ENCODE data around the gene ANOS1.
"Not testable (repeated sequence)": the region's sequence is repeated elsewhere in the genome, so short reads cannot be mapped to it uniquely, and the experiment has no call there.

ANOS1 gene

DNA sequence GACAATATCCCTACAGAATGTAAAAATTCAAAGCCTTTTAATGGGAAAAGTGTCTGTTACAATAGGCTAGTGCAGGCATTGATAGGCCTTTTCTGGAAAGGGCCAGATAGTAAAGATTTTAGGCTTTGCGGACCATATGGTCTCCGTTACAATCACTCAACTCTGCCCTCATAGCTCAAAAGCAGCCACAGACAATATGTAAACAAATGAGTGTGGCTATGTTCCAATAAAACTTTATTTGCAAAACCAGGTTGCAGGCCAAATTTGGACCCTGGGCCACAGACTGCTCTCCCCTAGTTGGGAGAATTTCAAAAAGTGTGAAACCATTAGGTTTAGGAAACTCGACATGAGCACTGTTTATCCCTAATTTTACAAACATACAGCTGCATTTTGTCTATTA lies 155.1 kb downstream of the ANOS1 start:
- DNase-seq (ENCODE audit: low spot score): no peak
- no peak for TF ChIP-seq CTCF (IDR thresholded peaks at IDR 0.05; ENCODE audit: extremely low read depth, missing control alignments)

GRCh38 chrX:8565729-8566128 lies 166.2 kb downstream of the ANOS1 start:
- DNase-seq (ENCODE audit: low spot score): no peak
- no peak for TF ChIP-seq CTCF (IDR thresholded peaks at IDR 0.05; ENCODE audit: extremely low read depth, missing control alignments)

GRCh38 chrX:8548446-8548845 lies 183.5 kb downstream of the ANOS1 start:
- DNase-seq (ENCODE audit: low spot score): no peak
- no peak for TF ChIP-seq CTCF (IDR thresholded peaks at IDR 0.05; ENCODE audit: extremely low read depth, missing control alignments)

DNA sequence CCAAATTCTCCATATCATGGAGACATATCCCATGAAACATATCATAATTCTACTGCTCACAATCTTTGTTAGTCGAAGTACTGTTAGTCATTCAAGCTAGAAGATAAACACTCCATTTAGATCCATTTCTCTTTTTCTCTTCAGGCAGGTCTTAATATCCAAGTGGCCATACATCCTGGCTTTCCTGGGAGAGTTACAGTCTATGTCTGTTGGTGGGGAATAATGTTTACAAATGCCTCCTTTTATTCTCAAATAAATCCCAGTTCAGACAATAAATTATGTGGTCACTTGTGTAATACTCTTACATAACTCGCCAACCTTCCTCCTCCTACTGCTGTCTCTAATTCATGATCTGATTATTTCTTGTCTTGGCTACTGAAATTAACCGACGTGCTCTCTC lies 185.2 kb downstream of the ANOS1 start:
- no peak for TF ChIP-seq CTCF (IDR thresholded peaks at IDR 0.05; ENCODE audit: extremely low read depth, missing control alignments)
- DNase-seq (ENCODE audit: low spot score): no peak

DNA sequence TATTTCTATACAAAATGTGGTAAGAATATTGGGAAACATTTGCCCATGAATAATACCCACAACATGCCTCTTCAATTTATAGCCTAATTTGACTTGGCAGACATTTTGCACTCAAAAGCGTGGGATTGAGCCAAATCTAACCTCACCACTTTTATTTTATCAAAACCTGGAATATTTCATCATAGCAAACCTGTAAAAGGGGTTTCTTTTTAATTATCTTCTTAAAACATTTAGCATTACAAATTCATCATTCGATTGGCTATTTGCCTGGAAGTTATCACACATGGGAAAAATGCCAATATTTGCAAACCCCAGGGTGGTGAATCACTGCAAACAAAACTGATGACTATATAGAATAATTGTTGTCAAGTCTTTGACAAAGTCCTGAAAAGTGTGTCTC lies 211.1 kb downstream of the ANOS1 start:
- no peak for DNase-seq (ENCODE audit: low spot score)
- no peak for TF ChIP-seq CTCF (IDR thresholded peaks at IDR 0.05; ENCODE audit: extremely low read depth, missing control alignments)

DNA sequence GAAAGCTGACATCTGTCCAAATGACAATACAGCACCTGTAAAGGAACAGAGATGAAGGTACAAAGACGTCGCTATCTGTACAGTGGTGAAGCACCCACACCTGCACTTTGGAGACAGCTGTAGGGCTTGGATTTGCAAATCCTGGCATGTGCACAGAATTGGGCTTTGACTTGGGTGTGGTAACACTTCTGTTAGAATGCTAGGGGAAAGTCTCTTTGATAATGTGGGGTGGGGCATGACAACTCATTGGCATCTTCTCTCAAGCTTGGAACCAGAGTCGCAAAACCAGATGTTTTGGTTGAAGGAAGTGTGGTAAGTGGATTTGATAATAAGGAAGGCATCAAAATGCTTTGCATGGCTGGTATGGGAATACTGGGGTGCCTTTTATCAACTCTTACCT lies 211.8 kb downstream of the ANOS1 start:
- DNase-seq (ENCODE audit: low spot score): no peak
- TF ChIP-seq CTCF (IDR thresholded peaks at IDR 0.05; ENCODE audit: extremely low read depth, missing control alignments): no peak

DNA sequence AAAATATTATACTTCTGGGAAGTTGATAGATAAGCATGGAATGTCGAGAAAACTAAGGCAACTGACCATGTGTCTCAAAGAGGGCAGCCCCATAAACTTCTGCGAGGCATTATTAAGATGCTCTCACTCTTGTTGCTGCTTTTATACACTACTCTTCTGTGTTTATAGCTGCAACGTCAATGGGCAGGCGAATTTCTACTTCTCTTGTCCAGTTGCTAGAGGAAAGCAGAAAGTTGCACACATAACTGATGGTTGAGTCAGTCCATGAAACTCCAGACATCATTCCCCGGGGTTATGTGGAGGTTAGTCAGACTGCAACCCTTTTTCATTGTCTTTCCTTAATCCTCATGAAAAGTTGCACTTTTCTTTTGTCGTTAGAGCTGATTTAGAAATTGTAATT lies 227.5 kb downstream of the ANOS1 start:
- no peak for TF ChIP-seq CTCF (IDR thresholded peaks at IDR 0.05; ENCODE audit: extremely low read depth, missing control alignments)
- no peak for DNase-seq (ENCODE audit: low spot score)

- not testable (repeated sequence) for DNase-seq (ENCODE audit: low spot score)
Observed at GRCh38 chrX:8502101-8502500, 229.8 kb downstream of the ANOS1 start.
